ENCODE data around the gene SLC9A9.

SLC9A9 gene

GRCh38 chr3:143672396-143673165, 175.7 kb downstream of the SLC9A9 start:
- DNase-seq (ENCODE audit: low spot score in 2 of 2) = no peak
- Histone ChIP-seq H3K9me3 (no peaks in the 10 kb centered on the region), H3K27me3 (ENCODE audit: low read depth) (peaks cover 3% of the 10 kb centered on the region; the same call in 1 of the 2 replicates), H3K4me3 (no peak overlapping the region), H3K4me1 (no peaks in the 10 kb centered on the region; the same call in 1 of the 2 replicates), H3K36me3 (replicated peaks) (no peaks in the 10 kb centered on the region)
- in situ Hi-C loops (cut with MboI; ENCODE audit: low sequenced_read_pairs) = loop anchor here (25.0 kb wide), 1 partner anchor 585 kb away; no protein-coding TSS in a partner anchor

DNA sequence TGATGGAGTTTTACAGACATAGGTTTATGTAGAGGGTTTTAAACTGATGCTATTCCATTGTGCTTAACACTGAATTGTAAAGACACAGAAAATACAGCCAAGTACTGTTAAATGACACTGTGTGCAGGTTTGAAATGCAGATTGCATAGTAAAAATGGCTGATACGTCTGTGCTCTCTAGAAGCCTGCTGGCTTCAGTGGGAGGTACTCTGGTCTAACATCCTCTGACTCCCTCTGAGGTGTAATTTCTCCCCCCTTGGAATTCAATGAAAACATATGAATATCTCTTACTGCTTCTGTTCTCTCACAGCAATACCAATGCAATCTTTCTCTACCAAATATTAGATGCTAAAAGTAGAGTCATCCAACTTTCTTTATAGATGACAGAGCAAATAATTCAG, 176.6 kb downstream of the SLC9A9 start:
- Histone ChIP-seq H3K27me3 (ENCODE audit: low read depth) (peaks cover 3% of the 10 kb centered on the region; the same call in 1 of the 2 replicates), H3K4me1 (no peaks in the 10 kb centered on the region), H3K9me3 (no peaks in the 10 kb centered on the region), H3K36me3 (replicated peaks) (no peaks in the 10 kb centered on the region), H3K4me3 (no peak overlapping the region)
- in situ Hi-C loops (cut with MboI; ENCODE audit: low sequenced_read_pairs) = loop anchor here (25.0 kb wide), 1 partner anchor 584 kb away; no protein-coding TSS in a partner anchor
- DNase-seq (ENCODE audit: low spot score in 2 of 2) = no peak

- no peak for DNase-seq (ENCODE audit: low spot score in 2 of 2)
- H3K4me1 ChIP-seq = no peaks in the 10 kb centered on the region
Observed at GRCh38 chr3:143668924-143669790, 179.1 kb downstream of the SLC9A9 start.

DNA sequence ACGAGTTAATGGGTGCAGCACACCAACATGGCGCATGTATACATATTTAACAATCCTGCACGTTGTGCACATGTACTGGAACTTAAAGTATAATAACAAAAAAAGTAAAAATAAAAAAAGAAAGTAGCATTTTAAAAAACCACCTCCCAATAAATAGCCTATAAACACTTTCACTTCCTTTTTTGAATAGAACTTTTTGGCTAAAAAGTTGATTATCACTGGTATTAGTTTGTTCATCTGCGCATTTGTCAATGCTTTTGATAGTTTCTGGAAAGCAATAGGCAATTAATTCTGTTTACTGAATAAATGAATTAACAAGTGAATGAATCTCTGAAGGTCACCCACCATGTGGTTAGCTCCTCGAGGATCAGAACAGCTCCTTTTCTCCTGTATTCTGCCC, 179.9 kb downstream of the SLC9A9 start:
- no peaks in the 10 kb centered on the region for H3K36me3 ChIP-seq (replicated peaks)
- in situ Hi-C loops (cut with MboI; ENCODE audit: low sequenced_read_pairs) = loop anchor here (25.0 kb wide), 1 partner anchor 581 kb away; no protein-coding TSS in a partner anchor
- no peak overlapping the region for H3K4me3 ChIP-seq
- H3K4me1 ChIP-seq = no peaks in the 10 kb centered on the region
- H3K27me3 ChIP-seq (ENCODE audit: low read depth) = peaks cover 3% of the 10 kb centered on the region; the same call in 1 of the 2 replicates
- DNase-seq (ENCODE audit: low spot score in 2 of 2) = no peak
- no peaks in the 10 kb centered on the region for H3K9me3 ChIP-seq

More at GRCh38 chr3:143668924-143669790, 179.1 kb downstream of the SLC9A9 start:
- Histone ChIP-seq H3K9me3 (no peaks in the 10 kb centered on the region), H3K36me3 (replicated peaks) (no peaks in the 10 kb centered on the region), H3K27me3 (ENCODE audit: low read depth) (peaks cover 3% of the 10 kb centered on the region; the same call in 1 of the 2 replicates), H3K4me3 (no peak overlapping the region)
- in situ Hi-C loops (cut with MboI; ENCODE audit: low sequenced_read_pairs) = loop anchor here (25.0 kb wide), 1 partner anchor 582 kb away; no protein-coding TSS in a partner anchor

- Histone ChIP-seq H3K27me3 (ENCODE audit: low read depth) (no peaks in the 10 kb centered on the region), H3K4me1 (no peaks in the 10 kb centered on the region), H3K36me3 (replicated peaks) (no peaks in the 10 kb centered on the region), H3K4me3 (no peak overlapping the region), H3K9me3 (no peaks in the 10 kb centered on the region)
- no peak for DNase-seq (ENCODE audit: low spot score in 2 of 2)
- in situ Hi-C loops (cut with MboI; ENCODE audit: low sequenced_read_pairs) = loop anchor here (25.0 kb wide), 1 partner anchor 574 kb away; no protein-coding TSS in a partner anchor
Observed at GRCh38 chr3:143661677-143662076, 186.6 kb downstream of the SLC9A9 start.

DNA sequence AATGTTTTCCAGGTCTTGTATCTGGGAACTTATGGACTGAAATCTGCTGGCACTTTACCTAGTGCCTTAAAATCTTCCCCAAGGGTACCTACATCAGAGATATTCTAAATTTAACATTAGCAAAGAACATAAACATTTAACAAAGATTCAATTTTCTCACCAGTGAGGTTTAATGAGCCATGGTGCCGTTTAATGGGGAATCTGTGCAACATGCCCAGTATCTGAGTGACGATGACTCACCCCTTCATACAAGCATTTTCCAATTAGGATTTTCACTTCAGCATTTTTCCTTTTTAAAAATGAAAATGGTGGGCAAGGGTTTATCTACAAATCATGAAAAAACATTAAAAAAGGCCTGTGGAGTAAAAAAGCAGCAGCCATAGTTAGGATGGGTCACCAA, 189.4 kb downstream of the SLC9A9 start:
- in situ Hi-C loops (cut with MboI; ENCODE audit: low sequenced_read_pairs) = loop anchor here (25.0 kb wide), 1 partner anchor 572 kb away; no protein-coding TSS in a partner anchor
- no peaks in the 10 kb centered on the region for H3K27me3 ChIP-seq (ENCODE audit: low read depth)
- DNase-seq (ENCODE audit: low spot score in 2 of 2) = no peak
- H3K9me3 ChIP-seq = no peaks in the 10 kb centered on the region
- H3K36me3 ChIP-seq (replicated peaks) = no peaks in the 10 kb centered on the region
- H3K4me3 ChIP-seq = no peak overlapping the region
- H3K4me1 ChIP-seq = no peaks in the 10 kb centered on the region

- no peaks in the 10 kb centered on the region for H3K36me3 ChIP-seq (replicated peaks)
- DNase-seq (ENCODE audit: low spot score in 2 of 2) = no peak
- H3K4me3 ChIP-seq = no peak overlapping the region
- in situ Hi-C loops (cut with MboI; ENCODE audit: low sequenced_read_pairs) = loop anchor here (25.0 kb wide), 1 partner anchor 571 kb away; no protein-coding TSS in a partner anchor
- no peaks in the 10 kb centered on the region for H3K27me3 ChIP-seq (ENCODE audit: low read depth)
- no peaks in the 10 kb centered on the region for H3K4me1 ChIP-seq
- no peaks in the 10 kb centered on the region for H3K9me3 ChIP-seq
Observed at GRCh38 chr3:143658116-143658515, 190.2 kb downstream of the SLC9A9 start.

DNA sequence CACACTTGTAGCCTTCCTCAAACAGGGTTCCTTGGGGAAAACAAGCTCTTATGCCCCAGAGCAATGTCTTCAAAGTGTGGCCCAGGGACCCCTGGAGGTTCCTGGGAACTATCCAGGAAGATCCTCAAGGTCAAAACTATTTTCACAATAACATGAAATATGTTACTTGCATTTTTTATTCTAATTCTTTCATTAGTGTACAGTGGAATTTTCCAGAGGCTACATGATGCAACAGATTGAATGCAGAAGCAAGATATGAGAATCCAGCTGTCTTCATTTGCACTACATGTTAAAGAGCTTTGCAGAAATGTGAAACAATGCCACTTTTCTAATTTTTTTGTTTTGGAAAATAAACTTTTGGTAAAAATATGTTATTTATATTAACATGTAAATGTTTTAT, 190.9 kb downstream of the SLC9A9 start:
- in situ Hi-C loops (cut with MboI; ENCODE audit: low sequenced_read_pairs) = loop anchor here (25.0 kb wide), 1 partner anchor 570 kb away; no protein-coding TSS in a partner anchor
- H3K9me3 ChIP-seq = no peaks in the 10 kb centered on the region
- no peaks in the 10 kb centered on the region for H3K4me1 ChIP-seq

DNA sequence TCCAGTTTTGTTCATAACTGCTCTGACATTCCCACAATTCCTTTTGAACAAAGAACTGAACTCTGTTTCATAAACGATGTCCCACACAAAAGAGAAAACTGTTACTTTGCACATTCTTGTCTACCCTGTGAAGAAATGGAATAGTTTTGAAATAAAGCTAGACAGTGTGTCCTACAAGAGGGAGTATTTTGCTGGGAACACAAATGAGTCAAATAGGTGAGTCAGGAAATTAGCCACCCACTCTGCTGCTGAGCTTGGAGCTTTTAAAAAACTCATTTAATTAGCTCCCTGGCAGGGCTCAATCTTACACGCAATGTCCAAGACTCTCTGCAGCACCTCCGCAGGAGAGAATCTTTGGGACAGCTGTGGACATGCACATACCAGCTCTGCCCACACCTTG, 193.4 kb downstream of the SLC9A9 start:
- no peaks in the 10 kb centered on the region for H3K9me3 ChIP-seq
- in situ Hi-C loops (cut with MboI; ENCODE audit: low sequenced_read_pairs) = loop anchor here (25.0 kb wide), 1 partner anchor 568 kb away; no protein-coding TSS in a partner anchor
- peaks cover 4% of the 10 kb centered on the region; the same call in 1 of the 2 replicates for H3K27me3 ChIP-seq (ENCODE audit: low read depth)
- no peaks in the 10 kb centered on the region for H3K4me1 ChIP-seq
- H3K36me3 ChIP-seq (replicated peaks) = no peaks in the 10 kb centered on the region
- no peak for DNase-seq (ENCODE audit: low spot score in 2 of 2)
- H3K4me3 ChIP-seq = no peak overlapping the region

More for the DNA sequence above, 190.9 kb downstream of the SLC9A9 start:
- no peaks in the 10 kb centered on the region for H3K36me3 ChIP-seq (replicated peaks)
- H3K27me3 ChIP-seq (ENCODE audit: low read depth) = no peaks in the 10 kb centered on the region
- DNase-seq (ENCODE audit: low spot score in 2 of 2) = no peak
- H3K4me3 ChIP-seq = no peak overlapping the region

- H3K36me3 ChIP-seq (replicated peaks) = no peaks in the 10 kb centered on the region
- H3K27me3 ChIP-seq (ENCODE audit: low read depth) = peaks cover 4% of the 10 kb centered on the region; the same call in 1 of the 2 replicates
- H3K4me1 ChIP-seq = no peaks in the 10 kb centered on the region
- in situ Hi-C loops (cut with MboI; ENCODE audit: low sequenced_read_pairs) = loop anchor here (25.0 kb wide), 1 partner anchor 567 kb away; no protein-coding TSS in a partner anchor
- no peak overlapping the region for H3K4me3 ChIP-seq
- no peaks in the 10 kb centered on the region for H3K9me3 ChIP-seq
- DNase-seq (ENCODE audit: low spot score in 2 of 2) = no peak
Observed at GRCh38 chr3:143653935-143654334, 194.3 kb downstream of the SLC9A9 start.

DNA sequence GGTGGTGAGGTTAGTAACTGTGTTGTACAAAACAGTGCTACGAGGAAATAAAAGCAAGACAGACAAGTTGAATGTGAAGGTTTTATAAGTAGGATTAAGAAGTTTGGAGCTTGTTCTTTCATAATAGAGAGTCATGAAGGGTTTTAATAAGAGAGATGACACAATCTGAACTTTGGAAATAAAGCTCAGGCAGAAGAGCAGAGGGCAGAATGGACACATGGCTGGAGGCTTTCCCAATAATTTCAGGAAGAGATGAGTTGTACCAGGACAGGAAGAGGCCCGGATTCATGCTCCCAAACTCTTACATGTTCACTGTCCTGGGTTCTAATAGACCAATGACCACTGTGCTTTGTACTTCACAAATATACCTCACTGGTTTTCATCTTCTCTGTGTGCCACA, 194.8 kb downstream of the SLC9A9 start:
- DNase-seq (ENCODE audit: low spot score in 2 of 2) = no peak
- H3K27me3 ChIP-seq (ENCODE audit: low read depth) = peaks cover 4% of the 10 kb centered on the region; the same call in 1 of the 2 replicates
- in situ Hi-C loops (cut with MboI; ENCODE audit: low sequenced_read_pairs) = loop anchor here (25.0 kb wide), 1 partner anchor 566 kb away; no protein-coding TSS in a partner anchor

DNA sequence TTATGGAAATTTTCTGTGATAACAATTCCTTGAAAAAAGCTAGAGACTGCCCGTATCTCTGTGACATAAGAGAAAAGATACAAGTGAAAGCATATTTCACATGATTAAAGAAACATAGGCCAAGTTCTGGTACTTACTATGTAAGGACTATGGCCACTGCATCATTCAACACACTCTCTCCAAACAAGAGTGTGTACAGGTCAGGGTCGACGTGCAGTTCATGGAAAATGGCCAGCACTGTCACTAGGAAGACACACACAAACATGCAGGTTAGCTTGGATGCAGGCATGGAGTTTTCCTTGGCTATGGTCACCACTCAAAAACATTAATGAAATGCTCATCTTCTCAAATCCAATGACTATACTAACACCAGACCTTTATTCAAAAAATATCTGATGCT, 196.2 kb downstream of the SLC9A9 start:
- in situ Hi-C loops (cut with MboI; ENCODE audit: low sequenced_read_pairs) = loop anchor here (25.0 kb wide), 1 partner anchor 565 kb away; no protein-coding TSS in a partner anchor
- no peaks in the 10 kb centered on the region for H3K4me1 ChIP-seq
- H3K27me3 ChIP-seq (ENCODE audit: low read depth) = peaks cover 4% of the 10 kb centered on the region; the same call in 1 of the 2 replicates
- H3K36me3 ChIP-seq (replicated peaks) = no peaks in the 10 kb centered on the region
- H3K9me3 ChIP-seq = no peaks in the 10 kb centered on the region
- no peak overlapping the region for H3K4me3 ChIP-seq
- DNase-seq (ENCODE audit: low spot score in 2 of 2) = no peak

More for the DNA sequence above, 194.8 kb downstream of the SLC9A9 start:
- no peak overlapping the region for H3K4me3 ChIP-seq
- H3K9me3 ChIP-seq = no peaks in the 10 kb centered on the region
- no peaks in the 10 kb centered on the region for H3K4me1 ChIP-seq
- H3K36me3 ChIP-seq (replicated peaks) = no peaks in the 10 kb centered on the region

GRCh38 chr3:143650827-143651226, 197.4 kb downstream of the SLC9A9 start:
- in situ Hi-C loops (cut with MboI; ENCODE audit: low sequenced_read_pairs) = loop anchor here (25.0 kb wide), 1 partner anchor 564 kb away; no protein-coding TSS in a partner anchor

More at GRCh38 chr3:143650827-143651226, 197.4 kb downstream of the SLC9A9 start:
- no peak for DNase-seq (ENCODE audit: low spot score in 2 of 2)
- Histone ChIP-seq H3K4me3 (no peak overlapping the region), H3K36me3 (replicated peaks) (no peaks in the 10 kb centered on the region), H3K27me3 (ENCODE audit: low read depth) (peaks cover 4% of the 10 kb centered on the region; the same call in 1 of the 2 replicates), H3K4me1 (no peaks in the 10 kb centered on the region), H3K9me3 (no peaks in the 10 kb centered on the region)
